GM12878 (cell line): ENCODE results near the gene C12orf56. TPM values are rescaled to one million over a fixed set of nuclear protein-coding genes. Genes with fewer than 3 reads are reported as not detected.
A peak's percentile ranks its signal among the peaks of the same experiment; 100 is the strongest.

Experiments used
- ATAC-seq: fragments of 200-7000 bp; cut with Tn5 transposase; 3 replicates; pipeline ENCODE4 v1.9.1; 2020; ENCODE audit warnings: mild to moderate bottlenecking, moderate library complexity
- Bru-seq: library from RNA; stranded (reverse); fragments of 400-500 nt; gene quantifications from one replicate; lab custom pipeline; 2021; lab: Mats Ljungman, UMichigan
- BruChase-seq, 2 experiments: library from RNA; stranded (reverse); fragments of 400-500 nt; gene quantifications; one replicate each; lab custom pipeline; 2021; lab: Mats Ljungman, UMichigan
- BruUV-seq: library from RNA; stranded (reverse); fragments of 400-500 nt; replicated peaks from 2 replicates; lab custom pipeline; 2021; lab: Mats Ljungman, UMichigan
- CTCF ChIA-PET: fragments of 300-600 bp; sonication (Branson Sonifier 250); formaldehyde crosslinking; extraction: SDS; loops from one replicate; lab custom pipeline; 2021; ENCODE audit warnings: inconsistent platforms; lab: Yijun Ruan, JAX
- POLR2A ChIA-PET: fragments of 350-600 bp; formaldehyde crosslinking; extraction: SDS; loops from one replicate; lab custom pipeline; 2021; ENCODE audit warnings: inconsistent platforms; lab: Charles Lee
- RAD21 ChIA-PET: fragments of 300-600 bp; sonication (Branson Sonifier 250); formaldehyde crosslinking; loops from one replicate; lab custom pipeline; 2023; ENCODE audit warnings: antibody characterized with exemption; ENCODE audit not compliant: unreplicated experiment; lab: Charles Lee
- SMC1A ChIA-PET: fragments of 300-600 bp; sonication (Branson Sonifier 250); formaldehyde crosslinking; loops from one replicate; lab custom pipeline; 2023; ENCODE audit not compliant: unreplicated experiment, uncharacterized antibody; lab: Charles Lee
- DNase-seq: peaks from one replicate; pipeline ENCODE4 v3.0.0-alpha.2; 2011; ENCODE audit warnings: low read depth, low spot score
- FAIRE-seq: peaks from 3 replicates; lab custom pipeline; 2011; peaks lifted over from hg19 to GRCh38; lab: Jason Lieb, UNC
- H2AFZ ChIP-seq: 2 replicates; pipeline ENCODE4 v1.6.0; 2011; ENCODE audit warnings: low read depth, low read length, control low read depth; ENCODE audit not compliant: control insufficient read depth
- H3K27ac ChIP-seq: 2 replicates; pipeline ENCODE4 v1.5.1; 2011; ENCODE audit warnings: control low read depth; ENCODE audit not compliant: control insufficient read depth, insufficient read depth
- H3K27me3 ChIP-seq, 2 experiments: replicated peaks in 1 of 2; 2 replicates each; pipeline versions ENCODE4 v1.6.0 to v1.6.1; 2011; ENCODE audit warnings: low read length in 1 of 2; ENCODE audit not compliant: control insufficient read depth in 2 of 2, insufficient read depth in 2 of 2
- H3K36me3 ChIP-seq, 2 experiments: 2 replicates each; pipeline ENCODE4 v1.5.1; 2011; ENCODE audit warnings: low read length in 1 of 2; ENCODE audit not compliant: control insufficient read depth in 2 of 2, insufficient read depth in 2 of 2
- H3K4me1 ChIP-seq: 2 replicates; pipeline ENCODE4 v1.6.1; 2011; ENCODE audit warnings: mild to moderate bottlenecking, low read length, moderate library complexity, mixed read lengths; ENCODE audit not compliant: control insufficient read depth, insufficient read depth
- H3K4me2 ChIP-seq: 2 replicates; pipeline ENCODE4 v1.6.0; 2011; ENCODE audit warnings: control low read depth; ENCODE audit not compliant: control insufficient read depth, insufficient read depth
- H3K4me3 ChIP-seq: fragments of 200-600 bp; sonication (generic); 2 replicates; pipeline ENCODE4 v1.5.1; 2016
- H3K79me2 ChIP-seq: 2 replicates; pipeline ENCODE4 v1.6.0; 2011; ENCODE audit warnings: low read length; ENCODE audit not compliant: control insufficient read depth, insufficient read depth
- H3K9ac ChIP-seq: 2 replicates; pipeline ENCODE4 v1.8.0; 2011; ENCODE audit warnings: low read length, control low read depth, mixed read lengths; ENCODE audit not compliant: control insufficient read depth, insufficient read depth
- H3K9me3 ChIP-seq: replicated peaks from 3 replicates; pipeline ENCODE4 v1.5.1; 2011; ENCODE audit warnings: mild to moderate bottlenecking, low read length; ENCODE audit not compliant: control insufficient read depth, insufficient read depth
- H4K20me1 ChIP-seq: 2 replicates; pipeline ENCODE4 v1.6.0; 2011; ENCODE audit not compliant: control insufficient read depth, insufficient read depth
- CHD1 ChIP-seq: IDR thresholded peaks from 2 replicates; pipeline ENCODE4 v1.6.1; 2012; ENCODE audit warnings: low read depth, low read length, improper control_type of control experiment
- DPF2 ChIP-seq: fragments of 450-650 bp; IDR thresholded peaks from 2 replicates; pipeline ENCODE4 v1.6.1; 2017; ENCODE audit warnings: mild to moderate bottlenecking
- EP300 ChIP-seq, 2 experiments: fragments of 150-350 bp in 1 of 2; IDR thresholded peaks; 2 replicates each; pipeline ENCODE4 v1.6.1; 2011 to 2012; ENCODE audit warnings: low read depth in 2 of 2, low read length in 2 of 2, borderline replicate concordance in 1 of 2, improper control_type of control experiment in 1 of 2, inconsistent platforms in 1 of 2; ENCODE audit not compliant: control insufficient read depth in 1 of 2
- PAX8 ChIP-seq: fragments of 450-650 bp; IDR thresholded peaks from 2 replicates; pipeline ENCODE4 v1.6.1; 2017; ENCODE audit warnings: mild to moderate bottlenecking, moderate library complexity
- WGBS: methylation state at CpG from one replicate; pipeline ENCODE4 v1.1.6; 2016; ENCODE audit warnings: low lambda C conversion rate; ENCODE audit not compliant: insufficient replicate concordance, insufficient coverage; ENCODE audit errors: missing lambda C conversion rate; 5-methylcytosine and 5-hydroxymethylcytosine counted together
- in situ Hi-C: fragments of 300-500 bp; cut with MboI; formaldehyde crosslinking; loops from 9 replicates; pipeline ENCODE4 v1.14.3; 2018; ENCODE audit warnings: mixed read lengths
- intact Hi-C: fragments of 100-400 bp; cut with micrococcal nuclease; formaldehyde crosslinking; loops from one replicate; pipeline ENCODE4 v1.14.2; 2022; ENCODE audit not compliant: unreplicated experiment
- long read RNA-seq, 2 experiments: library from polyadenylated mRNA; unstranded; transcript quantifications; one replicate each; pipeline ENCODE4 v2.0.0, GENCODE V29; 2019 to 2020
- polyA minus RNA-seq, 3 experiments: library from RNA; depleted of rRNA, polyadenylated mRNA; stranded (reverse); fragments of >200 nt; gene quantifications; 2 replicates each; pipeline ENCODE4 v1.2.3, GENCODE V29; 2011
- polyA plus RNA-seq, 11 experiments: library from polyadenylated mRNA; depleted of rRNA in 4 of 11; unstranded in 6 of 11; stranded (reverse) in 5 of 11; fragments of >200 nt; fragmentation: Nextera tagmentation in 4 of 11; fragmentation: Illumina TruSeq in 1 of 11; extraction: Ambion mirVana in 4 of 11; extraction: Trizol in 1 of 11; gene quantifications; 1 replicate in 1 of 11; 2 replicates in 10 of 11; pipeline versions ENCODE4 v1.2.1 to v1.2.3, GENCODE V29; 2011 to 2016; ENCODE audit warnings: inconsistent platforms in 2 of 11, missing spikeins in 2 of 11, low read depth in 1 of 11
- total RNA-seq, 4 experiments: library from RNA; depleted of rRNA in 3 of 4; stranded (reverse); fragments of >200 nt in 3 of 4; fragmentation: Illumina TruSeq in 1 of 4; extraction: Trizol in 1 of 4; gene quantifications; 2 replicates each; pipeline versions ENCODE4 v1.2.1 to v1.2.3, GENCODE V29; 2013 to 2021
- TF ChIP-seq, protein P1 (sequence below): IDR thresholded peaks from 2 replicates; pipeline ENCODE4 v1.6.1; 2012; ENCODE audit warnings: low read length, inconsistent platforms
- TF ChIP-seq, protein P2 (sequence below): fragments of 450-650 bp; IDR thresholded peaks from 2 replicates; pipeline ENCODE4 v1.6.1; 2016; ENCODE audit warnings: mild to moderate bottlenecking
- TF ChIP-seq, protein P3 (sequence below): IDR thresholded peaks from 2 replicates; pipeline ENCODE4 v1.6.1; 2011; ENCODE audit warnings: borderline replicate concordance, low read depth, mild to moderate bottlenecking, moderate library complexity, mixed read lengths, low read length; ENCODE audit not compliant: insufficient read depth; ENCODE audit errors: extremely low read length

The C12orf56 gene, protein sequence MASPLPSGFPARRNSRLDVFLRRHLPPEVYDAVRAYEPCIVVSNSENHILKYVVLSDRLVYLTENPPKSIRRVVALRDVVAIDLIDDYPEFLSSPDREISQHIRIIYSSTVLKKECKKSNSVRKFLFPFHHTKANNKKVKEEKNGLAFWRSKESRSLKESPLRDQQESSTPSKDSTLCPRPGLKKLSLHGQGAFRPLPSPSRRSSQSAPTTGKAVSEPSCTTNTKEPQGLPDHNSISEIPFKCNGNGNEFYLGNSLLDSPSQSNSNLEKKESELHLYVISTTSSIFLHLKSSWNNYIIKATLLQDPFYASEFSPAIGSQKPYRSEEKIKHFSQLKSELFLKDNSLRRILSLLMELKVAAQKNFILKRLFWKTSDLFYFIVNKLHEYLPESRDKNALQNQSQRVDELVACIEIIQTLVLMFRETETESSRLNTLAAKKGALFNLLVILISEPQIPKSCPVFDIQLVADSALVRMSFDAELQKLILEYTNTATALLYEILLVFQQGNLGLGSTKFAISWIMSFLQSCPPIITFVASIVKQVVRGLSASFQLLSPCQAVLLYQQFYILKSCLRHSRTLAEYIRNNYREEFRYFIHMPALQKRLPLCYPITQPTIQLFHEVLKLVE
- total RNA-seq (2013; cell fraction: nucleolus; rRNA removed) = not detected in 2 replicates
- total RNA-seq (2014; rRNA removed) = not detected in 2 replicates
- total RNA-seq (2014; rRNA removed; fragmentation: Illumina TruSeq; extraction: Trizol) = not detected in 2 replicates
- total RNA-seq (2021) = not detected in 2 replicates
- not detected for polyA plus RNA-seq (2011; ENCODE audit: low read depth)
- polyA plus RNA-seq (2011; rRNA removed) = not detected in 2 replicates
- polyA plus RNA-seq (2011; cell fraction: cytosol; rRNA removed) = not detected in 2 replicates
- not detected in 2 replicates for polyA plus RNA-seq (2011; cell fraction: nucleus; rRNA removed)
- polyA plus RNA-seq (2012) = not detected in 2 replicates
- not detected in 2 replicates for polyA plus RNA-seq (2014; fragmentation: Illumina TruSeq; extraction: Trizol)
- polyA plus RNA-seq (2014; fragmentation: Nextera tagmentation; extraction: Ambion mirVana) = not detected
- polyA plus RNA-seq (2014; rRNA removed) = not detected in 2 replicates
- not detected for polyA plus RNA-seq (2016; fragmentation: Nextera tagmentation; extraction: Ambion mirVana)
- not detected in 2 replicates for polyA minus RNA-seq (2011; rRNA and poly(A)+ RNA removed)
- polyA minus RNA-seq (2011; cell fraction: cytosol; rRNA and poly(A)+ RNA removed) = not detected in 2 replicates
- not detected in 2 replicates for polyA minus RNA-seq (2011; cell fraction: nucleus; rRNA and poly(A)+ RNA removed)
- percentile 6 among the genes with signal in this experiment for Bru-seq, nascent RNA
- percentile 7 among the genes with signal in this experiment for BruChase-seq, experiment 1, labeled RNA remaining after a 6-hour chase
- BruChase-seq, experiment 2, labeled RNA remaining after a 2-hour chase = percentile 5 among the genes with signal in this experiment
- long read RNA-seq, experiment 1 = 0 reads
- long read RNA-seq, experiment 2 = 0 reads

DNA sequence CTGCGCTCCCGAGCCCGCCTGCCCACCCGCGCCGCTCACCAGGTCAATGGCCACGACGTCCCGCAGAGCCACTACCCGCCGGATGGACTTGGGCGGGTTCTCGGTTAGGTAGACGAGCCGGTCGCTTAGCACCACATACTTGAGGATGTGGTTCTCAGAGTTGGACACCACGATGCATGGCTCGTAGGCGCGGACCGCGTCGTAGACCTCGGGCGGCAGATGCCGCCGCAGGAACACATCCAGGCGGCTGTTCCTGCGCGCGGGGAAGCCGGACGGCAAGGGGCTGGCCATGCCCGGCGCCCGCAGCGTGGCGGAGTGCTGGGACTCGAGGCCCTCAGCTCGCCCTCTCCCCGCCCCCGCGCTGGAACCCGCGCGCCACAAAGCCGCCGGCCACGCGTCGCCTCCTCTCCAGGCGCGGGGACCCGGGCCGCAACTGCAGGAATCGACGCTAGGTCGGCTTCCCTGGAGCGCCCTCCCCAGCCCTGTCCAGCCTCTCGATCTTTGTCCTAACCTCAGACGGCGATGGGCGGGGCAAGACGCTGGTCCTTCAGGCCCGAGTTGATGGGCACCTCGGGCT is at the start of gene C12orf56:
TSS of gene C12orf56 (minus strand) at position 484 of the 577 bp plus-strand sequence. CDS start at position 291, 193 bp downstream.
- POLR2A ChIA-PET = no interaction called here
- H3K36me3 ChIP-seq = no peaks in the 10 kb centered on the region
- in situ Hi-C loops (loop anchor here (25.0 kb wide), 1 partner anchor 553 kb away; the partner anchor contains the start of gene SRGAP1), intact Hi-C loops (loop anchor here (5.0 kb wide), 3 partner anchors 118 to 563 kb away; partner anchors contain the start of gene SRGAP1)
- FAIRE-seq = no peak
- no peak within 1 kb of the TSS for H3K27ac ChIP-seq
- no TSS peak for BruUV-seq
- H3K4me3 ChIP-seq = no peak within 1 kb of the TSS
- H4K20me1 ChIP-seq = no peaks in the 10 kb centered on the region
- no peak for ATAC-seq
- no peak within 1 kb of the TSS for H3K4me2 ChIP-seq
- no peak within 1 kb of the TSS for H3K9ac ChIP-seq
- SMC1A ChIA-PET = interaction anchor here (0.6 kb wide), 1 partner anchor 276 kb away, joined by 3 read pairs; no protein-coding TSS in a partner anchor
- no peaks in the 10 kb centered on the region for H3K4me1 ChIP-seq
- H3K9me3 ChIP-seq = no peaks in the 10 kb centered on the region
- RAD21 ChIA-PET = no interaction called here
- TF ChIP-seq, protein P1, sequence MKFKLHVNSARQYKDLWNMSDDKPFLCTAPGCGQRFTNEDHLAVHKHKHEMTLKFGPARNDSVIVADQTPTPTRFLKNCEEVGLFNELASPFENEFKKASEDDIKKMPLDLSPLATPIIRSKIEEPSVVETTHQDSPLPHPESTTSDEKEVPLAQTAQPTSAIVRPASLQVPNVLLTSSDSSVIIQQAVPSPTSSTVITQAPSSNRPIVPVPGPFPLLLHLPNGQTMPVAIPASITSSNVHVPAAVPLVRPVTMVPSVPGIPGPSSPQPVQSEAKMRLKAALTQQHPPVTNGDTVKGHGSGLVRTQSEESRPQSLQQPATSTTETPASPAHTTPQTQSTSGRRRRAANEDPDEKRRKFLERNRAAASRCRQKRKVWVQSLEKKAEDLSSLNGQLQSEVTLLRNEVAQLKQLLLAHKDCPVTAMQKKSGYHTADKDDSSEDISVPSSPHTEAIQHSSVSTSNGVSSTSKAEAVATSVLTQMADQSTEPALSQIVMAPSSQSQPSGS = no peak
- TF ChIP-seq, protein P2, sequence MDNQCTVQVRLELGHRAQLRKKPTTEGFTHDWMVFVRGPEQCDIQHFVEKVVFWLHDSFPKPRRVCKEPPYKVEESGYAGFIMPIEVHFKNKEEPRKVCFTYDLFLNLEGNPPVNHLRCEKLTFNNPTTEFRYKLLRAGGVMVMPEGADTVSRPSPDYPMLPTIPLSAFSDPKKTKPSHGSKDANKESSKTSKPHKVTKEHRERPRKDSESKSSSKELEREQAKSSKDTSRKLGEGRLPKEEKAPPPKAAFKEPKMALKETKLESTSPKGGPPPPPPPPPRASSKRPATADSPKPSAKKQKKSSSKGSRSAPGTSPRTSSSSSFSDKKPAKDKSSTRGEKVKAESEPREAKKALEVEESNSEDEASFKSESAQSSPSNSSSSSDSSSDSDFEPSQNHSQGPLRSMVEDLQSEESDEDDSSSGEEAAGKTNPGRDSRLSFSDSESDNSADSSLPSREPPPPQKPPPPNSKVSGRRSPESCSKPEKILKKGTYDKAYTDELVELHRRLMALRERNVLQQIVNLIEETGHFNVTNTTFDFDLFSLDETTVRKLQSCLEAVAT = no peak
- TF ChIP-seq EP300 (IDR thresholded peaks at IDR 0.05; ENCODE audit: borderline replicate concordance in 1 of 2, control insufficient read depth in 1 of 2, low read depth in 2 of 2, low read length in 2 of 2) (no peak), DPF2 (no peak), PAX8 (no peak), CHD1 (no peak)
- TF ChIP-seq, protein P3, sequence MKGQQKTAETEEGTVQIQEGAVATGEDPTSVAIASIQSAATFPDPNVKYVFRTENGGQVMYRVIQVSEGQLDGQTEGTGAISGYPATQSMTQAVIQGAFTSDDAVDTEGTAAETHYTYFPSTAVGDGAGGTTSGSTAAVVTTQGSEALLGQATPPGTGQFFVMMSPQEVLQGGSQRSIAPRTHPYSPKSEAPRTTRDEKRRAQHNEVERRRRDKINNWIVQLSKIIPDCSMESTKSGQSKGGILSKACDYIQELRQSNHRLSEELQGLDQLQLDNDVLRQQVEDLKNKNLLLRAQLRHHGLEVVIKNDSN = no peak
- TF ChIP-seq, all 136 proteins: peak for 0
- H3K79me2 ChIP-seq = no peaks in the 10 kb centered on the region
- WGBS = 40% methylated on average over 38 of the region's 66 CpGs
- no peak for DNase-seq
- H2AFZ ChIP-seq = no peak within 1 kb of the TSS
- no peaks in the 10 kb centered on the region for H3K27me3 ChIP-seq
- CTCF ChIA-PET = interaction anchor here (1.1 kb wide), 1 partner anchor 571 kb away, joined by 3 read pairs; no protein-coding TSS in a partner anchor
